LNCaP clone FGC (cell line): ENCODE measurements around the gene KLRG1.

Experiments
- DNase-seq: peaks from one replicate; pipeline ENCODE4 v3.0.0-alpha.2; 2011; ENCODE audit warnings: low read depth
- H3K4me3 ChIP-seq: 2 replicates; pipeline ENCODE4 v1.5.1; 2011; ENCODE audit warnings: mild to moderate bottlenecking, low read depth, low read length, control low read depth
- TF ChIP-seq, protein P1 (sequence below): IDR thresholded peaks from 2 replicates; pipeline ENCODE4 v1.5.1; 2012; ENCODE audit warnings: mild to moderate bottlenecking; ENCODE audit not compliant: control insufficient read depth, insufficient read depth; ENCODE audit errors: extremely low read depth

KLRG1 gene

DNA sequence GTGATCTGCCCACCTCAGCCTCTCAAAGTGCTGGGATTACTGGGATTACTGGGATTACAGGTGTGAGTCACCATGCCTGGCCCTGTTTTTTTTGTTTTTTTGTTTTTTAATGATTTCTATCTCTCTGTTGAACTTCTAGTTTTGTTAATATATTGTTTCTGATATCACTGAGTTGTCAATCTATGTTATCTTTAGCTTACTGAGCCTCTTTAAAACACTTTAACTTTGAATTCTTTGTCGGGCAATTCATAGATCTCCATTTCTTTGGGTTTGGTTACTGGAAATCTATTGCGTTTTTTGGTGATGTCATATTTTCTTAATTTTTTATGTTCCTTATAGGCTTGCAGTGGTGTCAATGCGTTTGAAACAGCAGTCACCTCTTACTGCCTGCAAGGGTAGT lies 9.2 kb upstream of the KLRG1 start:
- H3K4me3 ChIP-seq = no peak overlapping the region
- DNase-seq = no peak
- TF ChIP-seq, protein P1, sequence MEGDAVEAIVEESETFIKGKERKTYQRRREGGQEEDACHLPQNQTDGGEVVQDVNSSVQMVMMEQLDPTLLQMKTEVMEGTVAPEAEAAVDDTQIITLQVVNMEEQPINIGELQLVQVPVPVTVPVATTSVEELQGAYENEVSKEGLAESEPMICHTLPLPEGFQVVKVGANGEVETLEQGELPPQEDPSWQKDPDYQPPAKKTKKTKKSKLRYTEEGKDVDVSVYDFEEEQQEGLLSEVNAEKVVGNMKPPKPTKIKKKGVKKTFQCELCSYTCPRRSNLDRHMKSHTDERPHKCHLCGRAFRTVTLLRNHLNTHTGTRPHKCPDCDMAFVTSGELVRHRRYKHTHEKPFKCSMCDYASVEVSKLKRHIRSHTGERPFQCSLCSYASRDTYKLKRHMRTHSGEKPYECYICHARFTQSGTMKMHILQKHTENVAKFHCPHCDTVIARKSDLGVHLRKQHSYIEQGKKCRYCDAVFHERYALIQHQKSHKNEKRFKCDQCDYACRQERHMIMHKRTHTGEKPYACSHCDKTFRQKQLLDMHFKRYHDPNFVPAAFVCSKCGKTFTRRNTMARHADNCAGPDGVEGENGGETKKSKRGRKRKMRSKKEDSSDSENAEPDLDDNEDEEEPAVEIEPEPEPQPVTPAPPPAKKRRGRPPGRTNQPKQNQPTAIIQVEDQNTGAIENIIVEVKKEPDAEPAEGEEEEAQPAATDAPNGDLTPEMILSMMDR = no peak

DNA sequence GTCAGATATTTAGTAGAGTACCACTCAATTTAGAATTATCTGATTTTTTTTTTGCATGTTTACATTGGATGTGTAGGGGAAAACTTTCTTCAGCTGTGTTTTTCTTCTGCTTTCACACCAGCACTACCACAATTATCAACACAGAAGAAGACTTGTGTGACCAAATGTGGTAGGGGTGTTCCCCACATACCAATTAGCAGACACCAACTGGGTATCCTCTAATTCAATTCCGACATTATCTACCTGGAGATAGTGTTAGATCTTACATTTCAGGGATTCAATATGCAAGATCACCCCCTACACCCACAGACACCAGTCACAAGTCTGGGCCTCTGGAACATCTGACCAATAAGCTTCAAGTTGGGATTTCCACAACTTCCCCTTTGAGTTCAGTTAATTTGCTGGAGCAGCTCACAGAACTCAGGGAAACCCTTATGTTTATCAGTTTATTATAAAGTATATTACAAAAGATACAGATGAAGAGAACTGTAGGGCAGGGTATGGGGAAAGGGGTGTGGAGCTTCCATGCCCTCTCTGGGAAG lies 4.1 kb upstream of the KLRG1 start:
- no peak for DNase-seq
- TF ChIP-seq, protein P1 = no peak

DNA sequence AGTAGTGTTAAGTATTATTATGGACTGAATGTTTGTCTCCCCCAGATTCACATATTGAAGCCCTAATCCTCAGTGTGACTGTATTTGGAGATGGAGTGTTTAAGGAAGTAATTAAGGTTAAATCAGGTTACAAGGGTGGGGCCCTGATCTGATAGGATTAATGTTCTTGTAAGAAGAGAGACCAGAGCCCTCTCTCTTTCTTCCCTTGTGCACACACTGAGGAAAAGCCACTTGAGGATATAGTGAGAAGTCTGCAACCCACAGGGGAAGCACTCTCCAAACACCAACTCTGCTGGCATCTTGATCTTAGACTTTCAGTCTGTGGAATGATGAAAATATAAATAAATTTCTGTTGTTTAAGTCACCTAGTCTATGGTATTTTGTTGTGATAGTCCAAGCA lies 2.2 kb upstream of the KLRG1 start:
- TF ChIP-seq, protein P1 = no peak
- no peak overlapping the region for H3K4me3 ChIP-seq
- DNase-seq = no peak

More for the DNA sequence above, 4.1 kb upstream of the KLRG1 start:
- no peak overlapping the region for H3K4me3 ChIP-seq

DNA sequence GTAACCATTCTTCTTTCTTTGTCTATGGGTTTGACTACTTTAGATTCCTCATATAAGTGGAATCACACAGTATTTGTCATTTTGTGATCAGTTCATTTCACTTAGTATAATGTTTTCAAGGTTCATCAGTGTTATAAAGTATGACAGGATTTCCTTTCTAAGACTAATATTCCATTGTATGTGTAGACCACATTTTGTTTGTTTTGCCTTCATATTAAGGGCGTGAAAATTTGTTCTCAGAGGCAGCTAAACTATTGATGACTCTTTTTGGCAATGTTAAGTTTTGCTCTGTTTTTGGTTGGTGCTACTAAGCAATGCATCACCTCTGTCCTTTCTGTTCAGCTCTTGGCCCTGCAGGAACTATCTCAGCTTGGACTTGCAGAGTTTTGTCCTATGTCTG lies 1.7 kb upstream of the KLRG1 start:
- no peak for DNase-seq
- no peak overlapping the region for H3K4me3 ChIP-seq
- TF ChIP-seq, protein P1 = no peak

DNA sequence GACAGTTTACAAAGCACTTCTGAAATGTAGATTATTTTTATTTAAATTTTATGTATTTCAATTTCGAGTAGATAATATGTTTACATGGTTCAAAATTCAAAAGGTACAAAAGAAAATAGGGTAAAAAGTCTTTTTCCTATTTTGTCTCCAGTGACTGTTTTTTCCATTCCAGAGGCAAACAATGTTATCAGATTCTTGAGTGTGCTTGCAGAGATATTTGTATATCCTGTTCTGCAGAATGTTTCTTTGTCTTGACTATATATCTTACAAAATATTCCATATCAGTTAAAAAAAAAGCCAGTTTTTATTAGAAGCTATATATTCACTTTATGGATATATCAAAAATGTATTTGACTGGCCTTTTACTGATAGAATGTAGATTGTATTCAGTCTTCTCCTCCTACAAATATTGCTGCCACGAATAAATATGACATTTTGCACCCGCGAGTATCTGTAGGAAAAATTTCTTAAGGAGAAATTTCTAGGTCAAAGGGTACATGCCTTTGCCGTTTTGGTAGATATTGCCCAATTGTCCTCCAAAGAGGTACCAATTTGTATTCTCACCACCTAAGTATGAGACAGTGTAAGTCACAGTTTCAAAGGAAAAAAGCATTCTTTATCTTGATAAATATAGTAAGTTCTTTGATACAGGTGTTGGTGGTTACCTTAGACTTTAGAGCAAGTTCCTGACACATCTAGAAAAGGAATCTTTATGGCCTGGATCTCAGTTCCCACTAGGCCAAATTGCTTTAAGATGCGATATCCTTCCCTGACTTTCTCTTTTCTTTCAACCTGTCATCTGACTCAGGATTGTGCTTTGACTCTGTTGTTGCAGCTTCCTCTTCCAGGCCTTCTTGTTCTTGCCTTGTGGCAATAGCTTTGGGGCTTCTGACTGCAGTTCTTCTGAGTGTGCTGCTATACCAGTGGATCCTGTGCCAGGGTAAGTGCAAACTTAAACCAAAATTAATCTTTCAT lies 2.3 kb downstream of the KLRG1 start:
- TF ChIP-seq, protein P1 = no peak
- DNase-seq = no peak
- H3K4me3 ChIP-seq = no peak overlapping the region

DNA sequence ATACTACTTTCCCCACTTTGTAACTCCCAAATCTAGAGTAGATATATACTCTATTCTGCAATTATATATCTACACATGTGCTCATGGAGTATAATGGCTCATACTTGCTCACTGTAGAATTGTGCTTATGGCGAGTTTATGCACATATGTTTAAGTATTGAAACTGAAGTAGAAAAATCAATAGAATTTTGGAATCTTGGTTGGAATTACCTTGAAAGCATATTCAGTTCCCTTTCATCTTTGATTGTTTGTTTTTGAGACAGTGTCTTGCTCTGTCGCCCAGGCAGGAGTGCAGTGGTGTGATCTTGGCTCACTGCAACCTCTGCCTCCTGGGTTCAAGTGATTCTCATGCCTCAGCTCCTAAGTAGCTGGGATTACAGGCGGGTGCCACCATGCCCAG lies 4.5 kb downstream of the KLRG1 start:
- H3K4me3 ChIP-seq = no peak overlapping the region
- DNase-seq = no peak
- TF ChIP-seq, protein P1 = no peak
